HG02870 (cell line): ENCODE data around the gene RCAN2.

Source experiments
- ATAC-seq: cut with Tn5 transposase; IDR thresholded peaks from one replicate; pipeline ENCODE4 v1.9.1; 2021; ENCODE audit warnings: mild to moderate bottlenecking, moderate library complexity; ENCODE audit not compliant: unreplicated experiment

RCAN2 gene

GRCh38 chr6:46220352-46221221 lies 270.7 kb downstream of the RCAN2 start:
- peak; percentile 55 for ATAC-seq

- no peak for ATAC-seq
Measured at GRCh38 chr6:46219661-46220060, 271.6 kb downstream of the RCAN2 start.

GRCh38 chr6:46218457-46218856 lies 272.8 kb downstream of the RCAN2 start:
- no peak for ATAC-seq

GRCh38 chr6:46217671-46218131 lies 273.5 kb downstream of the RCAN2 start:
- peak; percentile 67 for ATAC-seq

GRCh38 chr6:46216879-46217278 lies 274.4 kb downstream of the RCAN2 start:
- ATAC-seq: no peak

- no peak for ATAC-seq
Measured at GRCh38 chr6:46215777-46216176, 275.5 kb downstream of the RCAN2 start.

- no peak for ATAC-seq
Measured at GRCh38 chr6:46215213-46215612, 276.0 kb downstream of the RCAN2 start.

GRCh38 chr6:46211917-46212316 lies 279.3 kb downstream of the RCAN2 start:
- no peak for ATAC-seq

GRCh38 chr6:46210294-46210693 lies 281.0 kb downstream of the RCAN2 start:
- no peak for ATAC-seq

GRCh38 chr6:46208303-46208702 lies 282.9 kb downstream of the RCAN2 start:
- no peak for ATAC-seq

GRCh38 chr6:46207174-46207573 lies 284.1 kb downstream of the RCAN2 start:
- no peak for ATAC-seq

GRCh38 chr6:46204880-46205650 lies 286.2 kb downstream of the RCAN2 start:
- no peak for ATAC-seq

- no peak for ATAC-seq
Measured at GRCh38 chr6:46203391-46204177, 287.7 kb downstream of the RCAN2 start.

- no peak for ATAC-seq
Measured at GRCh38 chr6:46201702-46202101, 289.5 kb downstream of the RCAN2 start.

GRCh38 chr6:46199387-46199786 lies 291.9 kb downstream of the RCAN2 start:
- no peak for ATAC-seq

- ATAC-seq: no peak
Measured at GRCh38 chr6:46191961-46192360, 299.3 kb downstream of the RCAN2 start.

GRCh38 chr6:46190889-46191288 lies 300.4 kb downstream of the RCAN2 start:
- ATAC-seq: no peak

- ATAC-seq: no peak
Measured at GRCh38 chr6:46189726-46190125, 301.5 kb downstream of the RCAN2 start.

- no peak for ATAC-seq
Measured at GRCh38 chr6:46186583-46186982, 304.7 kb downstream of the RCAN2 start.

- no peak for ATAC-seq
Measured at GRCh38 chr6:46184114-46184513, 307.1 kb downstream of the RCAN2 start.

- peak; percentile 44 for ATAC-seq
Measured at GRCh38 chr6:46175976-46176375, 315.3 kb downstream of the RCAN2 start.
